ENCODE measurements around the gene SMYD3. TPM values are rescaled to one million over a fixed set of nuclear protein-coding genes. Genes with fewer than 3 reads are reported as not detected.

Gene SMYD3
- total RNA-seq, 2 donors from 2014 or later: 16.7 to 18.2 TPM

- DNase-seq (ENCODE audit: low spot score): no peak
- intact Hi-C loops (cut with DNase I): no loop called here
Observed at GRCh38 chr1:246178717-246179311, 328.3 kb downstream of the SMYD3 start.

DNA sequence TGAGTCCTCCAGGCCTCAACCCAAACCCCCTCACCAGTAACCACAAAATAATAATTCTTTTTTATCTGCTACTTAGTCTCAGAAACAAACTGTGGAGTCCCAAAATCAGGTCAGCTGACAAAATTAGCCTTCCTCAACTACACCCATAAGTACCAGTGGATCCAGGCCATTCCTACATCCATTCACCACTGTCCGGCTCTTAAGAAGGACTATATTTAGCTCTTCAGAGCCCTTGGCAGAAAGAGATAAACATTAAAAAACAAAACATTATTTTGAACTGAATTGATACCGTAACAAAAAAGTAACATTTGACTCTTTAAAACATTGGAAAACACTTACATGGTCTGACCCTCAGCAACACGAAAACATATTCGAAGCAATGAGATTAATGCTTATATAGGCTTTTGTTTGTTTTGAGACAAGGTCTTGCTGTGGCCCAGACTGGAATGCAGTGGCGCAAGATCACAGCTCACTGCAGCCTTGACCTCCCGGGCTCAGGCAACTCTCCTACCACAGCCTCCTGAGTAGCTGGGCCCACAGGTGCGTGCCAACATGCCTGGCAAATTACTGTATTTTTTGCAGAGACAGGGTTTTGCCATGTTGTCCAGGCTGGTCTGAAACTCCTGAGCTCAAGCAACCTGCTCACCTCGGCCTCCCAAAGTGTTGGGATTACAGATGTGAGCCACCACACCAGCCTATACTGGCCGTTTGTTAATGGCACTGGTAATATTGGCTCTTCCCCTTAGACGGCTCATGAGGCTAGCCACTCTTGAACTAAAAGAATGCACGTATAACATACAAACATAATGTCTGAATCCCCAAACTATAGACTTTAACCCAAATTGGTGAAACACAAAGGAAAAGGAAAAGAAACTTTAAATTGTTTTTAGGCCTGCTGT is 330.7 kb downstream of the SMYD3 start:
- intact Hi-C loops (cut with DNase I): no loop called here
- no peak for DNase-seq (ENCODE audit: low spot score)

DNA sequence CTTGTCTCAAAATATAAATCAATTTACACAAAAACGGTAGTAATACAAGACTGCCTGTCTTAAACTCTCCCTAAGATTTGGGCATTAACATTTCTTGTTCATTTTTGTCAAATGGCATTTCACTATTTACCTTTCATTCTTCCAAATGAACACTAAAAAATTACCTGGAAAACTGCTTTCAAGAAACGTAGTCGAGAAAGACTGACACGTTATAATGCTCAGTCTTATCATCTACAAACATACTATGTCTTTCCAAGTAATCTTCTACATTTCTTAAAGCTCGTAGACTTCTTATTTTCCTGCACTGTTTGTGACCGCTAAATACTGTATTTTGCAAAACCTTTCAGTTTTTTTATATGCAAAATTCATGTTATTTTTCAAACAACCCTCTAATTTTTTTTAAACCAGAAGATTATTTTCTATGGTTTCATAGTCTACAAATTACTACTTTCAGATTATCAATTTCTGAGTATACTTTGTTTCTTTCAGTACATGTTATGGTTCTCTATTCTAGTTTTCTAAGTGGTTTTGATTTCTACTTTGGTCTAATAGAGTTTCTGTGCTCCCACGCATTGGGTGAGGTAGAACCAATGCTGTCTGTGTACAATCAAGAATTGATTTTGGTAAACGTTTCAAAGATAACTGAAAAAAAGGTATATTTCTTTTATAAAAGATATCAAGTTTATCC is 336.4 kb downstream of the SMYD3 start:
- intact Hi-C loops (cut with DNase I): loop anchor here in 1 of 2 donors (5.0 kb wide), 1 partner anchor 138 kb away; no protein-coding TSS in a partner anchor
- DNase-seq (ENCODE audit: low spot score): no peak

- no peak for DNase-seq (ENCODE audit: low spot score)
- intact Hi-C loops (cut with DNase I): no loop called here
Observed at GRCh38 chr1:246169486-246169885, 337.6 kb downstream of the SMYD3 start.

- intact Hi-C loops (cut with DNase I): no loop called here
- no peak for DNase-seq (ENCODE audit: low spot score)
Observed at GRCh38 chr1:246169019-246169418, 338.1 kb downstream of the SMYD3 start.

- no peak for DNase-seq (ENCODE audit: low spot score)
Observed at GRCh38 chr1:246166841-246167240, 340.2 kb downstream of the SMYD3 start.

DNA sequence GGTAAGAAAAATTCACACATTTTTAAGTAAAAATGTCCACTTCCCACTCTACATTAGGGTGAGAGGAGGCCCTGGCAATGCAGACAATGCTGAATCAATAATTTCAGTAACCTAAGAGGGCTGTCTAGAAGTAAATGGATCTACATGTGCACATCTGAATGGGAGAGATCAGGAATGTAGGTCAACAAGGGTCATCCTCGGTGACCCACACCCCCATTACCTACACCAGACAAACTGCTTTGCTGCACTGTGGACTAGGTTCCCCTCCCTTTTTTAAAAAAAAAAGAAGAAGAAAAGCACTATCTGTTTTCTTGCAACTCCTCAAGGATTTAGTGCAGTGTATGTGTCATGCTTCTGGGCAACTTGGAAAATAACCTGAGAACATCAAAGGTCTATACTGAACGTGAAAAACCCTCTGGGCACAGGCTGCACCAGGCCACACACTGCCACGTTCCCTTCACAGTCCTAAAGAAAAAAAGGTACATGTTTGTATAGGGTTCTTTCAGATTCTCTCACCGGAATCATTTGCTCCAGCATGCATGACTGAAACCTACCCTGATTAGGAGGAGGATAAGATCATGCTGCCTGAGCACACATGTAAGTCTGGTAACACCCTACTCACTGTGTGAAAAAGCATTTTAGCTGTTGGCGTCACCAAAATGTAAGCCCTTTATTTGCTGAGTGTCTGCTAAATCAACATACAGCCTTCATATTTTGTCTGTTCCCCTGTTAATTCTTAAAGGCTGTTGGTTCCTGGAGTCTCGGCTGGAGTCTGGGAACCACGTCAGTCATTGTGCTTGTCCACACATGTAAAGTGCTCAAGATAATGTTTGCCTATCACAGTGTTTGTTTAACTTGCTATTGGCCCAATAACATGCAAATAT is 341.0 kb downstream of the SMYD3 start:
- DNase-seq (ENCODE audit: low spot score): no peak
- intact Hi-C loops (cut with DNase I): no loop called here

More at GRCh38 chr1:246166841-246167240, 340.2 kb downstream of the SMYD3 start:
- intact Hi-C loops (cut with DNase I): no loop called here

DNA sequence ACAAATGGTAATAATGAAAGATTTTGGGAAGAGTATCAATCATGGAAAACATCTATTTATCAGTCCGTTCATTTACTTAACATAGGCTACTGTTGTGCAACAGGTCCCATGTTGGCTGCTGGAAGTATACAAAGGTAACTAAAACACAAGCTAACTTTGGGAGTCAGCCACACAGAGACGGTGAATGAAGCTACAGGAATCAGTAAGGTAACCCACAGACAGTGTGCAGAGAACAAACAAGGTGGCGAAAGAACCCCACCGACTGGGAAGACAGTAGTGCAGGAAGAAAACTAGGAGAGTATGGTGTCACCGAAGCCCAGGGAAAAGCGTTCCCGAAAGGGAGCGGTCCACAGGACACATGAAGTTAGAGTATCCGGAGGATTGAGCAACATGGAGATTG is 342.3 kb downstream of the SMYD3 start:
- DNase-seq (ENCODE audit: low spot score): no peak
- intact Hi-C loops (cut with DNase I): no loop called here

- DNase-seq (ENCODE audit: low spot score): no peak
- intact Hi-C loops (cut with DNase I): no loop called here
Observed at GRCh38 chr1:246162560-246162959, 344.5 kb downstream of the SMYD3 start.

GRCh38 chr1:246161626-246162025 is 345.5 kb downstream of the SMYD3 start:
- no peak for DNase-seq (ENCODE audit: low spot score)
- intact Hi-C loops (cut with DNase I): no loop called here

- DNase-seq (ENCODE audit: low spot score): no peak
- intact Hi-C loops (cut with DNase I): no loop called here
Observed at GRCh38 chr1:246160905-246161304, 346.2 kb downstream of the SMYD3 start.

DNA sequence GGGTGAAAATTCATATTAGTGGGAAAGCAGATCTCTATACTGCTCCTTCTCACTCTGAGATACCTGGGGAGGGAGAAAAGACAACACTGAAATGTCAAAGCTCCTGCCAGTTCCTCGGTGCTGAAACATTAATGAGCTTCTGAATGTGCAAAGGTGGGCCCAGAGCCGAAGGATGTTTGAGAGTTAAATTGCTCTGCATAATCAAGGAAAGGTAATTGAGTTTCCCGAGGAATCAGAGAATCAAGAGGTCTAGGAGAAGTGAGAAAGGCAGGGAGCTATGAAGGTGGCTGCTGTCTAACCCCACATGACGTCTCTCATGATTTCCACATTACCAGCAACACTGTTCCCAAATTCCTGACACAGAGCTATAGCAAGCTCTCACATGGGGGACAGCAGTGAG is 346.7 kb downstream of the SMYD3 start:
- intact Hi-C loops (cut with DNase I): no loop called here
- DNase-seq (ENCODE audit: low spot score): no peak

DNA sequence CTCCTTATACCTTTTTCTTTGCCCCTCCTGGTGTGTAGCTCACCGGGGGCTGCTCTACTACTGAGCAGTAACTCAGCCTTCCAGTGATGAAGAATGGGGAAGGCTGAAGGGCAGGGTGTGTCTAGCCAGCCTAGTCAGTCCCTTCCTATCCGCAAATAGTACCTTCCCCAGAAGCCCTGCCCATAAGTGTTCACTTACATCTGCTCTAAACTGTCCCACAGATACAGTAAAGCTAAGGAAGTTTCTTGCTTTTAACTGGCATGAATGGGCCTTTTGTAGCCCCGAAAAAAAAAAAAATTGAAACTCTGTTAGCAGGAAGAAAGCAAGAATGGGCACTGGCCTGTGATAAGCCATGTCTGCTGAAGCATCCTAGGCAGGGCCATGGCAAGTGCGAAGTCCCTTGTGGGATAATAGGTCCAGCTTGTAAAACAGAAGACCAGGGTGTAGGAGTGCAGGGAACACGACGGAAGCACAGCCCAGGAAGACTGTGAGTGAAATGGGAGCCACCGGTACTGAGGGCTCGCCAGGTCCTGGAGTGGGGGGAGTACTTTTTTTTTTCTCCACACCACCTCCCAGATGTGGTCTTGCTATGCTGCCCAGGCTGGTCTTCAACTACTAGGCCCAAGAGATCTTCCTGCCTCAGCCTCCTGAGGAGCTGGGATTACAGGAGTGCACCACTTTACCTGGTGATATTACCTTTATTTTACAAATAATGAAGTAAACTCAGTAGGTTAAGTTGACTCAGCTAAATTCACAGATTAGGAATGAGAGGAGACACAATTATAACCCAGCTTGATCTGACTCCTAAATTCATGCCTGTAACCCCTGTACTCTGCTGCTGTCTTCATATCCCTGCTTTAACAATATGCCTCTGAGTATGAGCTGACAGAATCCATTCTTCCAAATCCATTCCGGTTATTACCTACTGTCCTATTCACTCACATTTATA is 347.5 kb downstream of the SMYD3 start:
- DNase-seq (ENCODE audit: low spot score): no peak

DNA sequence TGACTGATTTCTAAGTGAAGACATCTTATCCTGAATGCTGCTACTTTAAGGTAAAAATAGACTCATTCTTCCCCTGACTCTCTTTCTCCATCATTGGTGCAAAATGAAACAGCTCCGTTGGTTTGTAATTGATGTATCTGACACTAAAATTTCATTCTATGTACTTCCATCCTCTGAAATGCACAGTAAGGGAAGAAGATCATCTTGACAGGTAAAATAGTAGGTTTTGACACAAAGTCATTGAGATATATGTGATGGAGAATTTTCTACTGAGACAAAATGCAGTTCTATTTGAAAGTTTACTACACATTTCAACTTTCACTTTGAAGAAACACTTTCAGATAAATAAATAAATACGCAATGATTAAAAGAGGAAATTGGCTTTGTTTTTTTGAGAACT is 348.9 kb downstream of the SMYD3 start:
- intact Hi-C loops (cut with DNase I): no loop called here
- no peak for DNase-seq (ENCODE audit: low spot score)

More for the DNA sequence above, 347.5 kb downstream of the SMYD3 start:
- intact Hi-C loops (cut with DNase I): no loop called here

DNA sequence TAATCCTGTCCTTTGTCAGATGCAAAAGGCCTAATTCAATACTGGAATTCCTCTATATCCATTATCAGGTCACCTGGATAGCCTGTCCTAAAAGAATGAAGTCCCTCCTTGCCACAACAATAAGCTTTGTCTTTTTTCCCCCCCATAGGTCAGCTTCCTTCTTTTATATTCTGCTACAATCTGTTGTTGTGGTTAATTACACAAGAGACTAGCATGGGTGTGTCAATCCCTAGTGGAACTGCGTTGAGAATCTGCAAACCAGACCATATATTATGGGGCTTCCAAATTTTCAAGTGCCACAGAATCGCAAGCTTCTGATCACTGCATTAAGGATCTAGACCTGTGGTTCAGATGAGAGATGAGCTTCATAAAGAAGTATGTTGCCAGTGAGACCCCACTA is 349.6 kb downstream of the SMYD3 start:
- intact Hi-C loops (cut with DNase I): no loop called here

GRCh38 chr1:246156847-246157246 is 350.2 kb downstream of the SMYD3 start:
- intact Hi-C loops (cut with DNase I): no loop called here
- no peak for DNase-seq (ENCODE audit: low spot score)

More for the DNA sequence above, 349.6 kb downstream of the SMYD3 start:
- DNase-seq (ENCODE audit: low spot score): no peak

- intact Hi-C loops (cut with DNase I): no loop called here
- DNase-seq (ENCODE audit: low spot score): no peak
Observed at GRCh38 chr1:246155923-246156322, 351.2 kb downstream of the SMYD3 start.

DNA sequence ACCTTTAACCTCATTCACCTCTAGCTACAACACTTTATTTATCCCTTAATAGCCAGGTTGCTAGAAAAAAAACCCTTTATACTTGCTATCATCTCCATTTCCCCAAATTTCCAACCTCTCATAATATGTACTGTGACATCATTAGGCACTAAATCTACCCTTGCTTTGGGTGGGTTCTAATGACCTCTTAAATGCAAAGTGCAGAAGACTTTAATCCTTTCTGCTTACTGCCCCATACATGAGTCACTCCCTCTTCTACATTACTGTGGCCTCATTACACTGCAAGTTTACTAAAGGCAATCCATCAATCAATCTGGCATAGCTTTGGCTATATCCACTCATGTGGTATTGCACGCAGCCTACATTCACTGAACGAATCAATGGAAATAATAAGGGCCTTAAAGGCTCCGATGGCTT is 353.3 kb downstream of the SMYD3 start:
- intact Hi-C loops (cut with DNase I): no loop called here

More for the DNA sequence above, 353.3 kb downstream of the SMYD3 start:
- no peak for DNase-seq (ENCODE audit: low spot score)
